GM19372 (cell line): ENCODE results near the gene ZNF565.
A peak's percentile ranks its signal among the peaks of the same experiment; 100 is the strongest.
"Not testable (repeated sequence)": the region's sequence is repeated elsewhere in the genome, so short reads cannot be mapped to it uniquely, and the experiment has no call there.

ENCODE experiments used
- ATAC-seq: cut with Tn5 transposase; IDR thresholded peaks from one replicate; pipeline ENCODE4 v1.9.1; 2021; ENCODE audit warnings: mild to moderate bottlenecking, low read depth, moderate library complexity; ENCODE audit not compliant: unreplicated experiment

The ZNF565 gene

GRCh38 chr19:36152019-36152351 lies 62.5 kb downstream of the ZNF565 start:
- no peak for ATAC-seq

- no peak for ATAC-seq
Observed at GRCh38 chr19:36151144-36152018, 63.1 kb downstream of the ZNF565 start.

- ATAC-seq: no peak
Observed at GRCh38 chr19:36150586-36150985, 63.9 kb downstream of the ZNF565 start.

GRCh38 chr19:36149673-36150406 lies 64.6 kb downstream of the ZNF565 start:
- ATAC-seq: no peak

GRCh38 chr19:36144624-36145023 lies 69.8 kb downstream of the ZNF565 start:
- ATAC-seq: no peak

GRCh38 chr19:36142496-36142895 lies 72.0 kb downstream of the ZNF565 start:
- ATAC-seq: no peak

- no peak for ATAC-seq
Observed at GRCh38 chr19:36142046-36142445, 72.4 kb downstream of the ZNF565 start.

GRCh38 chr19:36141039-36141927 lies 73.2 kb downstream of the ZNF565 start:
- no peak for ATAC-seq

GRCh38 chr19:36140304-36141038 lies 74.0 kb downstream of the ZNF565 start:
- no peak for ATAC-seq

- peak; percentile 84 for ATAC-seq
Observed at GRCh38 chr19:36139473-36140303, 74.8 kb downstream of the ZNF565 start, which contains the start of gene CAPNS1. CAPNS1 (plus strand) TSS chr19:36140066; CDS start chr19:36141012, 946 bp downstream.

- no peak for ATAC-seq
Observed at GRCh38 chr19:36139120-36139472, 75.4 kb downstream of the ZNF565 start.

GRCh38 chr19:36136964-36137686 lies 77.3 kb downstream of the ZNF565 start:
- no peak for ATAC-seq

GRCh38 chr19:36134867-36135266 lies 79.6 kb downstream of the ZNF565 start:
- not testable (repeated sequence) for ATAC-seq
